Measurements from ENCODE around the gene ANK3. TPM values are rescaled to one million over a fixed set of nuclear protein-coding genes. Genes with fewer than 3 reads are reported as not detected.

ANK3 gene
- polyA plus RNA-seq, 1 experiment: 1.6 TPM

GRCh38 chr10:60277656-60278055 is 112.0 kb downstream of the ANK3 start:
- Histone ChIP-seq H3K4me3 (ENCODE audit: low read depth, low read length) (no peak overlapping the region), H3K27me3 (ENCODE audit: control insufficient read depth, insufficient read depth, low read length) (no peaks in the 10 kb centered on the region), H3K27ac (ENCODE audit: low read depth, low read length) (no peak overlapping the region), H3K9me3 (ENCODE audit: control insufficient read depth, insufficient read depth, low read length) (no peaks in the 10 kb centered on the region; the same call in 1 of the 2 replicates)
- POLR2A ChIA-PET: no interaction called here
- DNase-seq (ENCODE audit: low read depth, low spot score): no peak
- TF ChIP-seq, protein P1, sequence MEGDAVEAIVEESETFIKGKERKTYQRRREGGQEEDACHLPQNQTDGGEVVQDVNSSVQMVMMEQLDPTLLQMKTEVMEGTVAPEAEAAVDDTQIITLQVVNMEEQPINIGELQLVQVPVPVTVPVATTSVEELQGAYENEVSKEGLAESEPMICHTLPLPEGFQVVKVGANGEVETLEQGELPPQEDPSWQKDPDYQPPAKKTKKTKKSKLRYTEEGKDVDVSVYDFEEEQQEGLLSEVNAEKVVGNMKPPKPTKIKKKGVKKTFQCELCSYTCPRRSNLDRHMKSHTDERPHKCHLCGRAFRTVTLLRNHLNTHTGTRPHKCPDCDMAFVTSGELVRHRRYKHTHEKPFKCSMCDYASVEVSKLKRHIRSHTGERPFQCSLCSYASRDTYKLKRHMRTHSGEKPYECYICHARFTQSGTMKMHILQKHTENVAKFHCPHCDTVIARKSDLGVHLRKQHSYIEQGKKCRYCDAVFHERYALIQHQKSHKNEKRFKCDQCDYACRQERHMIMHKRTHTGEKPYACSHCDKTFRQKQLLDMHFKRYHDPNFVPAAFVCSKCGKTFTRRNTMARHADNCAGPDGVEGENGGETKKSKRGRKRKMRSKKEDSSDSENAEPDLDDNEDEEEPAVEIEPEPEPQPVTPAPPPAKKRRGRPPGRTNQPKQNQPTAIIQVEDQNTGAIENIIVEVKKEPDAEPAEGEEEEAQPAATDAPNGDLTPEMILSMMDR (IDR thresholded peaks at IDR 0.05; ENCODE audit: low read depth, low read length): no peak
- CTCF ChIA-PET: no interaction called here

- Histone ChIP-seq H3K9me3 (ENCODE audit: control insufficient read depth, insufficient read depth, low read length) (no peaks in the 10 kb centered on the region; the same call in 1 of the 2 replicates), H3K27me3 (ENCODE audit: control insufficient read depth, insufficient read depth, low read length) (no peaks in the 10 kb centered on the region), H3K27ac (ENCODE audit: low read depth, low read length) (no peak overlapping the region), H3K4me3 (ENCODE audit: low read depth, low read length) (no peak overlapping the region)
- POLR2A ChIA-PET: no interaction called here
- TF ChIP-seq, protein P1 (IDR thresholded peaks at IDR 0.05; ENCODE audit: low read depth, low read length): no peak
- CTCF ChIA-PET: no interaction called here
- no peak for DNase-seq (ENCODE audit: low read depth, low spot score)
Measured at GRCh38 chr10:60276232-60276631, 113.4 kb downstream of the ANK3 start.

DNA sequence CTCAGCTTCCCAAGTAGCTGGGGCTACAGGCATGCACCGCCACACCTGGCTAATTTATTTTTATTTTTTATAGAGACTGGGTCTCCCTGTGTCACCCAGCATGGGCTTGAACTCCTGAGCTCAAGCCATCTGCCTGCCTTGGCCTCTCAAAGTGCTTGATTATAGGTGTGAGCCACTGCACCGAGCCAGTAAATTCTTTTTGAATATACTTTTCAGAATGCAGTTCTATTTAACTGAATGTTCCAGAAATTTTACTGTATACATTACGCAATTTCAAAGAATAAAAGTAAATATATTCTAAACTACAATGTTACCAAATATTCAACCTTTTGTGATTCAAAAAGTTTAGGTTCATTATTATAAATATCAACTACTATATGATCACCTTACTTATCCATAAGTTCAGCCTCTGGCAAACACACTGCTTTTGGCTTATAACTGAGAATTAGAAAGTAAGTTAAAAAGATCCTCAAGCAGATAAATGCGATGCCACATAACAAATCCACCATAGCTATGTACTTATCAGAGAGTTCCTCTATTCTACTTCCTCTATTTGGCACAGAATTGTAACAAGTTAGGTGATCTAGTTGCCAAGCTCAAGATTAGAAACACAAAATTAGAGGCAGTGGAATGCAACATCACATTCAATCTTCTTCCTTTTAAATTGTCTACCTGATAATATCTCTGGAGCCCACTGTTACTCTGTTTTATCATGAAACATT is 118.2 kb downstream of the ANK3 start:
- H3K27me3 ChIP-seq (ENCODE audit: control insufficient read depth, insufficient read depth, low read length): no peaks in the 10 kb centered on the region
- POLR2A ChIA-PET: no interaction called here
- H3K4me3 ChIP-seq (ENCODE audit: low read depth, low read length): no peak overlapping the region
- no peak overlapping the region for H3K27ac ChIP-seq (ENCODE audit: low read depth, low read length)
- DNase-seq (ENCODE audit: low read depth, low spot score): no peak
- CTCF ChIA-PET: no interaction called here
- no peaks in the 10 kb centered on the region for H3K9me3 ChIP-seq (ENCODE audit: control insufficient read depth, insufficient read depth, low read length)
- TF ChIP-seq, protein P1 (IDR thresholded peaks at IDR 0.05; ENCODE audit: low read depth, low read length): no peak

DNA sequence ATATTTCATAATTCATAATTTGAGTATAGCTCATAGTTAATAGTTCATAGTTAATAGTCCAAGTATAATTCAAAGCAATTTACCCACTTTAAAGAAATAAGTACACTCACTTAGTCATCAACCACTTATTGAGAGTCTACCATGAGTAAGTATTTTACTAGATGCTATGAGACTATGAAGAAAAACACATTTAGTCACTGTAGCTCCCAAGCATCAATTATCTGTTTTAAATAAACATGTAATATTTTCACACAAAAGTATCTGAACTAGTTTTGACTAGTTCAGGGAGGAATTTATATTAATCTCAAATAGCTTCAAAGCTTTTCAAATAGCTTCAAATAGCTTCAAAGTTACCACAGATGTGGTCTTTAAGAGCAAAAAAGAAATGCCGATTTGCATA is 119.2 kb downstream of the ANK3 start:
- TF ChIP-seq, protein P1 (IDR thresholded peaks at IDR 0.05; ENCODE audit: low read depth, low read length): no peak
- H3K4me3 ChIP-seq (ENCODE audit: low read depth, low read length): no peak overlapping the region
- H3K9me3 ChIP-seq (ENCODE audit: control insufficient read depth, insufficient read depth, low read length): no peaks in the 10 kb centered on the region
- H3K27ac ChIP-seq (ENCODE audit: low read depth, low read length): no peak overlapping the region
- ChIA-PET CTCF (no interaction called here), POLR2A (no interaction called here)
- H3K27me3 ChIP-seq (ENCODE audit: control insufficient read depth, insufficient read depth, low read length): no peaks in the 10 kb centered on the region
- DNase-seq (ENCODE audit: low read depth, low spot score): no peak

GRCh38 chr10:60267802-60268201 is 121.9 kb downstream of the ANK3 start:
- Histone ChIP-seq H3K4me3 (ENCODE audit: low read depth, low read length) (no peak overlapping the region), H3K9me3 (ENCODE audit: control insufficient read depth, insufficient read depth, low read length) (no peaks in the 10 kb centered on the region), H3K27me3 (ENCODE audit: control insufficient read depth, insufficient read depth, low read length) (no peaks in the 10 kb centered on the region), H3K27ac (ENCODE audit: low read depth, low read length) (no peak overlapping the region)
- POLR2A ChIA-PET: no interaction called here
- CTCF ChIA-PET: interaction anchor here (0.7 kb wide), 1 partner anchor 29 kb away, joined by 3 read pairs; no protein-coding TSS in a partner anchor
- TF ChIP-seq, protein P1 (IDR thresholded peaks at IDR 0.05; ENCODE audit: low read depth, low read length): no peak
- no peak for DNase-seq (ENCODE audit: low read depth, low spot score)
